HG03469 (cell line): ENCODE results near the gene SMIM24.

Source experiments
- ATAC-seq: cut with Tn5 transposase; IDR thresholded peaks from one replicate; pipeline ENCODE4 v1.9.1; 2021; ENCODE audit warnings: mild to moderate bottlenecking, moderate library complexity, moderate number of reproducible peaks; ENCODE audit not compliant: unreplicated experiment

Gene SMIM24

DNA sequence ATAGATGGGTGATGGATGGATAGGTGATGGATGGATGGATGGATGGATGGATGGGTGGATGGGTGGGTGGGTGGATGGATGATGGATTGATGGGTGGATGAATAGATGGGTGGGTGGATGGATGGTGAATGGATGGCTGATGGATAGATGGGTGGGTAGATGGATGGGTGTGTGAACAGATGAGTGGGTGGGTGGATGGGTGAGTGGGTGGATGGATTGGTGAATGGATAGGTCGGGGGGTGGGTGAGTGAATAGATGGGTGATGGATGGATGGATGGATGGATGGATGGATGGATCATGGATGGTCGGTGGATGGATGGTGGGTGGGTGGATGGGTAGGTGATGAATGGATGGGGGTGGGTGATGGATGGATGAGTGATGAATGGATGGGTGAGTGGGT is 3.5 kb downstream of the SMIM24 start:
- ATAC-seq, result no peak

DNA sequence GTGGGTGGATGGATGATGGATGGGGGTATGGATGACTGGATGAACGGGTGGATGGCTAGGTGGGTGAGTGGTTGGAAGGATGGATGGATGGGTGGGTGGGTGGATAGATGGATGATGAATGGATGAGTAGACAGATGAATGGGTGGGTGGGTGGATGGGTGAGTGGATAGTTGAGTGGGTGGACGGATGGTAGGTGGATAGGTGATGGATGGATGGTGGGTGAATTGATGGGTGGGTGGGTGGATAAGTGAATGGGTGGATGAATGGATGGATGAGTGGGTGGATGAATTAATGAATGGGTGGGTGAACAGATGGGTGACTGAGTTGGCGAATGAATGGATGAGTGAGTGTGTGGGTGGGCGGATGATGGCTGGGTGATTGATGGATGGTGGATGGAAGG is 4.9 kb downstream of the SMIM24 start:
- ATAC-seq, result no peak

DNA sequence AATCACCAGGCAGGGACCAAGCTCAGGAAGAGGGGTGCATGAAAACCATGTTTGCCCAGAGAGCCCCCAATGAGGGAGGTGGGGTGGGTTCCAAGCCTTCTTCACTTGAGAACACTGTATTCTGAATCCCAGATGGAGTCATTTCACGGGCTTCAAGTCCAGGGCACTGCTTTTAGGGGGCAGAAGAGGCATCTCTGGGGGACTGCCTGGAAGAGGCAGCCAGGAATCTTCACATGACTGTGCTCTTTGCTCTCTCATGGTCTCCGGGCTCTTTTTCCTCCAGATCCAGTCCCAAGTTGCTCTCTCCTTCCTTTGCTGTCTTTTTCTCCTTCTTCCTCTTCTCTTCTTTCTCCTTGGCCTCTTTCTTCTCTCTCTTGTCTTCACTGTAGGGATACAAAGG is 5.7 kb downstream of the SMIM24 start:
- no peak for ATAC-seq

DNA sequence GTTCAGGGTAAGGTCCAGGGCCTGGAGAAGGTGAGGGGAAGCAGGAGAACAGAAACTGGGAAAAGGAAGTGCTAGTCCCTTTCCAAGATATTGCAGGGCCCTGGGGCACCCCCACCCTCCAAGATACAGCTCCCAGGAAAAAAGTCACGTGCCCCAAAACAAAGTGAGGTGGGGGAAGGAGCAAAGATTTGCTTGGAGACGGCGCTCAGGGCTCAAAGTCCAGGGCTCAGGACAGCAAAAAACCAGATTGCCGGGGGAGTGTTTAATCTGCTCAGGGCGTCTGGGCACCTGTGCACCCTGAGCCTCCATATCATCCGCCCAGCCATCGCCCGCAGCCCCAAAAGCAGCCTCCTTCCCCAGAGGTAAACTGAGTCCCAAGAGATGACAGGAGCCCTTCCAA is 6.3 kb downstream of the SMIM24 start:
- ATAC-seq, result no peak

DNA sequence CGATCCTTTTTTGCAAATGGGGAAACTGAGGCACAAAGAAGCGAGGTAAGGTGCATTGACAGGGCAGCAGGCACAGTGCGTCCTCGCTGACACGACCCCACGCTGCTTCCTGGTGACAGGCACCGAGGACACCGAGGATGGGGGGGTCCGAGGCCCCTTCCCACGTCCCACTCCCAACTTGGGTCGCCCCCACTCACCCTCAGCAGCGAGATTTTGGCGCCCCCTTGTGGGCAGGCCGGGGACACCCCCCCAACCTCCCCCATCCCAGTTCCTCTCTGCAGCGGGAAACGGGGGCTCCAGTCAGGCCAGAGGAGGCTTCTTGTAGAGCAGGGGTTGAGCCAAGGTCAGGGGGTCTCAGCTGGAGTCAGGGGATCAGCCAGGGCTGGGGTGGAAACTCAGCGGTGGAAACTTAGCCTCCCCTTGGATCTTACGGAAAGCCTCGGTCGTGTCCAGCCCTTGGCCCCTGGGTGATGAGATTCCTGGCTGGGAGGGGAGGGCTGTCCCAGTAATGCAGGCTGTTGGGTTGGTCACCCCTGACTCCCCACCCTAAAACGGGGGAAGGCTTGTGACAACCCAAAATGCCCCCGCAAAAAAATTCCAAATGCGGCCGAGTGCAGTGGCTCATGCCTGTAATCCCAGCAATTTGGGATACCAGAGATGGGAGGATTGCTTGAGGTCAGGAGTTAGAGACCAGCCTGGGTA is 8.2 kb downstream of the SMIM24 start:
- ATAC-seq, result no peak

DNA sequence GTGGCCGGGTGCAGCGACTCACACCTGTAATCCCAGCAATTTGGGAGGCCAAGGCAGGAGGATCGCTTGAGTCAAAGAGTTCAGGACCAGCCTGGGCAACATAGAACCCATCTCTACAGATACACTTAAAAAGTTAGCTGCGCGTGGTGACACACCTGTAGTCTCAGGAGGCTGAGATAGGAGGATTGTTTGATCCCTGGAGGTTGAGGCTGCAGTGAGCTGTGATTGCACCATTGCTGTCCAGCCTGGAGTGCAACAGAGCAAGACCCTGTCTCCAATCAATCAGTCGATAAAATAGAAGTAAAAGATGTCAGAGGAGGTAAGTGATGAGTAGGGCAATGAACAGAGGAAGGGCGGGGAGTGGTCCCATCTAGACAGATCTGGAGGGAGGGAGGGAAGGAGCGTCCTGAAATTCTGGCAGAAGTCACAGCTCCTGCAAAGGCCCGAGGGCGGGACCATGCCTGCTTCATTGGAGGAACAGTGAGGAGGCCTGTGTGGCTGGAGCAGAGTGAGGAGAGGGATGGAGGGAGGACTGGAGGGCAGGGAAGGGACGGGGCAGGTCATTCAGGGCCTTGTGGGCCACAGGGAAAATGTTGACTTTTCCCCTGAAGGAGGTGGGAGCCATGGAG is 9.7 kb downstream of the SMIM24 start:
- no peak for ATAC-seq

DNA sequence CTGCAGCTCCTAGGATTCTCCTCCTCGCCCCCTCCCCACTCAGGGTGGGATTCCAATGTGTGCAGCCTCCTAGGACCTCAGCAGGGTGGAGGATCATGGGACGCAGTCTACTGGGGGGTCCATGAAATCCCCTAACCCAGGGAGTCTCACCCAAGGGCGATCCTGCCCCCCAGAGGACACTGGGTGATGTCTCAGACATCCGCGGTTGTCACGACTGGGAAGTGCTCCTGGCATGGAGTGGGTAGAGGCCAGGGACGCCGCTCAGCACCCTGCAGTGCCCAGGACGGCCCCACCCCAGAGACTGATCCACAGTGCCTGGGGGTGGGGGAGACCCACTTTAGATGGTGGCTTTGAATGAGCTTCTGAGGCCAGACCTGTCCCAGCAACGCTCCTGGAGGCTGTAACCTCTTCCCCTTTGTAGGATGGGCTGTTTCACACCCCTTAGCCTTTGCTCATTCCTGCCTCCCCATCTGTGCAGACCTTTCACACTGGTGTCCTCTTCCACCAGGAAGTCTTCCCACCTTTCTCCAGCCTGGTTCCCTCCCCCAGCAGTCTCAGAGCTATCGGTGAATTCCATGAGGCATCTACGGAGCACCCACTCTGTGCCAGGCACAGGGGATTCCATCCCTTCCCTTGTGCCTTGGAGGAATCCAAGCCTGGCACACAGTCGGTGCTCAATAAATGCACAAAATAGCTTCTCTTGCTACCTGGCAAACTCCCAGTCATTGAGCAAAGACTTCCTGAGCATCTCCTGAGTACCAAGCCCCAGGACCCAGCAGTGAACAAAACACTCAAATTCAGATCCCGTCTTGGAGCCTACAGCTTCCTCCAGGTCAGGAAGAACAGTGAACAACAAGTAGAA is 10.5 kb downstream of the SMIM24 start:
- ATAC-seq, result no peak

DNA sequence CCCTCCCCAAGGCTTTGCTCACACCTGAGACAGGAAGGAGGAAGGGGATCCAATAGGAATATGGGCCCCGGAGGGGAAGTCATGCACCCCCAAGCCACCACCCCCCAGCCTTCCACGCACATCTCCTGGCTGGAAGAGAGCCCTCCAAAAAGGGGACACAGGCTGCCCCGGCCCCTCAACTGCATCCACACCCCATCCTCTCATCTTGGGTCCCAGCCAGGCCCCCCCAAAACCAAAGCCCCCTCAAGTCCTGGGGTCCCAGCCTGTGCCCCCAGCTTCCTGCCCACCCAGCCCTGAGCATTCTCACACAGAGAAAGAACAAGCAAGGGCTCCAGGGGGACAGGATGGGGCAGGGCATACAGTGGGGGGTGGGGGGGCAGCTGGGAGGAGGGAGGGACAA is 12.1 kb downstream of the SMIM24 start:
- ATAC-seq, result no peak

DNA sequence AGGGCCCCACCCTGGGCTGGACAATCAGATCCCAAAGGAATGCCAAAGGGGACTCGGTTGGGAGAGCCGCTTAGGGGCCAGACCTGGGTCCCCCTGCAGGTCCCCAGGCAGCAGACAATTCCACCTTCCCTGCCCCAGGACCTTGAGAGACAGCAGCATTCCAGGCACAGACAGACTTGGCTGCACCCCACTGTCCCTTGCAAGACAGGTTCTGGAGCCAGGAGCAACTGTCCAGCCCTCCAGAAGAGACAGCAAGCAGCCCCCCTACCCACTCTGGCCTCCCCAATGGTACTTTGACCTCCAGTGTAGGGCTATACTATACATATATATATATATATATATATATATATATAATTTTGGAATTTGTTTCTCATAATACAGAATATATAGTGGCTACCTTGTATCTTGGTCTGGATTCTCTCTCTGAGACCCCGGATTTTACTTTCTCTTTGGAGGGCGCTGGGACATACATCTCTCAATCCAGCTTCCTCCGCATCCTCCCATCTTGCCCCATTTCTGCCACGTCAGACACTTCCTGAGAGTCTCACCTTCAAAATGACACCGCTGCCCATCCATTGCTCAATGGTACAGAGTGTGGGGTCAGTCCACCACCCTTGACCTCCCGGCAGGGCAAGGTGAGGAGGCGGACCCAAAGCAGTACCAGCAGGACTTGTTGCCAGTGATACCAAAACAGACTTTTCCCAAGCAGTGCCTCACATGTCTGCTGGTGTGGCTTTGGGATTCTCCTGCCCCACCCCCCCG is 12.7 kb downstream of the SMIM24 start:
- ATAC-seq, result no peak

DNA sequence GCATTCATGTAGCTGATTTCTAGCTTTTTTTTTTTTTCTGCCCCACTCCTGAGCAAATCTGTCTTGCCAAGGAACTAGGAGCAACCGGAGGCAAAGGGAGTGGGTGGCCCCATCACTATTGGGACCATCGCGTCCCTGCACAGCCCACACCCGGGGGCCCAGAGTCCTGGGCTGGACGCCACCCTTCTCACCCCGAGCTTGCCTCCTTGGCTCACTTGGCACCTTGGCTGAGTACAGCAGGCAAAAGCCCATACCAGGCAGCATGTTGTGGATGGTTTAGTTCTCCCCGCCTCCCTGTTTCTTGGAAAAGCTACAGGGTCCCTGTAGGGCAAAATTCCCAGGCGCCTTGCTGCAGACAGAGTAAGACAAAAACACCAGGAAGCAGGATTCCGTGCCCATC is 13.7 kb downstream of the SMIM24 start:
- no peak for ATAC-seq

DNA sequence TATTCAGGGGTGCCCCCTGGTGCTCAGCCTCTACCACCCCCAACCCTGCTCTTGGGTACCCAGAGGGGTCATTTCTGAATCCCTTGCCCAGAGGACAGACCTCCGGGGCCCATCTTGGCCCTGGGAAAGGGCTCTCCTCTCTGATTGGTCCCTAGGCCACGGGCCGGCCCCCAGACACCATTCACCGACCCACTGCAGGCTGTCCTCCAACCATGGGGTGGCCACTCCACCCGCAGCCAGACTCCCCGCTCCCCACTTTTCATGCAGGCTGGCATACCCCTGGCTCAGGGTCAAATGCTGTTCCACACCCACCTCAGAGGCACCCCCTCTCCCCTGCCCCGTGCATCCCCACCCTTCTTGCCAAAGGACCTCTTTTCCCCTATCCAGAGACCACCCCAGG is 14.8 kb downstream of the SMIM24 start:
- ATAC-seq, result no peak

DNA sequence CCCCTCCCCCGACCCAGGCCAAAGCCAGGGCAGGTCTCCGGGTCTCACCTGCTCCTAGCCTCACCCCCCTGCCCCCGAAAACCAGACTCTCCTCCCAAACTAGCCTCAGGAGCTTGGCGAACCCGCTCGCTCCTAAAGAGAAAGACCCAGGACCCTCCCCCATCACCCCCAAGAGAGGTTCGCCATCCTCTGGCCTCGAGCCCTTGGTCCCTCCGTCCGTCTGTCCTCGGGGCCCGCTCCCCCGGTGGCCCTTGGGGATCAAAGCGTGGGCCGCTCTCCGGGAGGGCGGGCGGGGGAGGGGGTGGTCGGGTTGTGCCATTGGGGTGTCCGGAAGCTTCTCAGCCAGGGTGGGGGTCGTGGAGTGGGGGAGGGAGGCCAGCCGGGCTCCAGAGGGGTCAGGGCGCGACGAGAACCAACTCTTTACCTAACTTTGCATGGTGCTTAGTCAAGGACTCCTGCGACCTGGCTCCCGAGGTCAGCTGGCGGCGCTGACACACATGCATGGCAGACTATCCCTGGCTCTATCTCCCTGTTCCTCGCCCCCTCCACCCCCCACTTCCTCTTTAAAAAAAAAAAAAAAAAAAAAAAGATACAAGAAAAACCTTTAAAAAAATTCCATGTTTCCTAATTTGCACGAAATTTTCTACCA is 15.6 kb downstream of the SMIM24 start:
- ATAC-seq, result no peak

DNA sequence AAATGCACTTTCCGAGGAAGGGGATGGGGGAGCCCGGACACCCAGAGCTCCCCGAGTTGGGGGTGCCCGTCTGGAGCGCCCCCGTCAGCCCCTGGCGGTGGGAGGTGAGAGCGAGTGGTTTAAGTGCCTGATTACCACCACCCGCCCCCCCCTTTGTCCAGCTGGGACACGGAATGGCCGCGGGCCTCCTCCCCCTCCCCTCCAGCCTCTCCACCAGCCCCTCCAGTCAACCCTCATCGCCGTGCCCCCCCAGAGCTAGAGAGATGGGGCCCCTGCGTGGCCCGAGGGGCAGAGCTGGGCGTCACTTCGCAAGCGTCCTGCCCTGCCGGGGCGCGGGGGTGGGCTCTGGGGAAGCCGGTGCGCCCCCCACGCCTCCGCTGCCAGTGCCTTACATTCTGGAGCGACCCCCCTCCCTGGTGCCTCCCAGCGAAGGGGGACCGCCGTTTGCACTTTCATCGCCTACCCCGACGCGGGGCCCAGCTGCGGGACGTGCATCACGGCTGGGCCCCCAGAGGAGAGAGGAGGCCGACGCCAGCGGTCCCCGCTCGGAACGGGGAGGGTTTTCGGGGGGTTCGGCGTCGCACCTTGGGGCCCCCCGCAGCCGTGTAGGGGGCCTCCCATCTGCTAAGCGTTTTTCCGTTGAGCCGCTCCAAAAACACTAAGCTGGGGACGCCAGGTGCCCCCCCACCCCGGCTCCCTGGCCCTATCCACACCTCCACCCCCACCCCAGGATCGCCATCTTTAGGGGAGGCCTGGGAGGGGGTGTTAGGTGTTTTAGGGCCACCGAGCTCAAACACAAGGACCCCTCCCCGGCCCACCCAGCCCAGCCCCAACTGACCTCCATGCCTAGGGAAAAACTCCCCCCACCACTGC is 16.4 kb downstream of the SMIM24 start:
- ATAC-seq, result no peak

DNA sequence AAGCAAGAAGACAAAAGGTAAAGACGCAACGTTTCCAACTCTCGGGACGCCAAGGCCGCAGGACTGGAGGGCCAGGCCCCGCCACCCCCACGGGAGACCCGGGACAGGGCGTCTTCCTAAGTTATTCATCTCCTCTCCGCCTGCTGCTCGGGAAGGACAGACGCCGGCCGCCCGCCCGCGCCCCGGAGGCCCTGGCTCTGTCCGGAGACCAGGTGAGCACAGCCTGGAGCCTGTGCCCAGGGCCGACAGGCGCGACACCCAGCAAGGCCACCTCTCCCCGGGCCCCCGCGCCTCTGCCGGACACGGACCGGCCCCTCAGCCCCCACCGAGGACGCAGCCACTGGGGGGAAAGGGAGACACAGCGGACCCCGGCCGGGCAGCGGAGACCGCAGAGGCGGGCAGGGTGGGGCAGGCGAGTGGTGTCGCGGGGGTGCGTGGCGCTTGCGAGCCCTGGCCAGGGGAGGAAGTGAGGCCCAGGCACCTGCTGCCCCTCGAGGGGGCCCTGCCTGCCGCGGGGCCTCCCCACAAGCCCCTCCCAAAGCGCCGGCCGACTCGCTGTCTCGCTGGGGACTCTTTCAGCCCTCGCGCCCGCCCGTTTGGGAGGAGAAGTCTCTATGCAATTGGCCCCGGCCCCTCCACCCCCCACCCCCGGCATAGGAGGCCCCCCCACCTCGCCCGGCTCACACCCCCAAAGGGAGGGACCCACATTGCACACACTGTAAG is 17.2 kb downstream of the SMIM24 start:
- no peak for ATAC-seq

DNA sequence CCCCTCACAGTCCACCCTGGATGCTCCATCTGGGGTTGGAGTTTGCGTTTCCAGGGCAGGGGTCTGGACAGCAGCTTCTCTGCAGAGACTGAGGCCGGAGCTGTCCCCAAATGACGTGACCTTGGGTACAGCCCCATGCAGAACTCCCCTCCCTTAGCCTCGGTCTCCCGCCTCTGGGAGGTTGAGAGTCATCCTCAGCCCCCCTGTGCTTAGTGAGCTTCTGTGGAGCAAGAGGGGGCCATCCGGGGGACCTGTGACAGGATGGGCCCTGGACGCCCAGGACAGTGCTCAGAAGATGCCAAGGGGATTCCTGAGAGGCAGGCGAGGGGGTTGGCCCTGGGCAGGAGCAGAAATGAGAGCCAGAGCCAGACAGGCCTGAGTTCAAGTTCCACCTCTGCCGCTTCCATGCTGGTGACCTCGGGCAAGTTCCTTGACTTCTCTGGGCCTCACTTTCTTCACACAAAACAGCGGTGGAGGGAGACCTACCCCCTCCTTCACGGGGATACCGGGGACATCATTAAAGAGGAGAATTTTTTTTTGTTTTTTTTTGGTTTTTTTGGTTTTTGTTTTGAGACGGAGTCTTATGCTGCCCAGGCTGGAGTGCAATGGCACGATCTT is 20.3 kb downstream of the SMIM24 start:
- no peak for ATAC-seq

DNA sequence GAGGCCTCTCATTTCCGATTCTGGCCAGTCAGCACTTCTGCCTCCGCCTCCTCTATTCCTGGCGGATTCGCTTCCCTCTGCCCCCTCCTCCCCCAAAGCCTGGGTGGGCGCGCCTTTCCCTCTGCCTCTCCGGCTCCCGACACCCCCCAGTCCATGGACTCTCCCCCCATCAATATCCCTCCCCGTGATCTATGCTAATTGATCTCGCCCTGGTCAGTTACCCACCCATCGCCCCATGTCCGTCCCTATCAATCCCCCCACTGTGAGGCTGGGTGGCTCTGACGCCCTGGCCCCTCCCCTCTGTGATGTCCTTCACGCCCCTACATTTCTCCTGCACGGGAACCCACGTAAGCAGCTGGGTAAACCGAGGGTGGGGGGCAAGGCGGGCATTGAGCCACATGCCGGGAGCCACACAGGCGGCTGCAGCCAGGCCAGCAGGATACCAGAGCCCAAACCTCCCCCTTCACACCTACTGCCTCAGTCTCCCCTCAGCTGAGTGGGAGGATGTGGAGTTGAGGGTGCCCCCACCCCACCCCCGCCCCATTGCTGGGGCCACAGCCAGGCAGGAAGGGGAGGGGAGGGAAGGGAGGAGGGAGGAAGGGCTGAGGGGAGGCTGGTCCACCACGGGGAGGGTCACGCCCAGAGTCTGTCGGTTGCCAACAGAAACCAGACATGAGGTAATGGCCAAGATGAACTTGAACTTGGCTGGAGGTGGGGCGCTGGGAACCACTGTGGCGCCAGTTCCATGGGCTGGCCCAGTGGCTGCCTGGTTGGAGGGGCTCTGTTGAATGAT is 21.0 kb downstream of the SMIM24 start:
- ATAC-seq, result no peak

DNA sequence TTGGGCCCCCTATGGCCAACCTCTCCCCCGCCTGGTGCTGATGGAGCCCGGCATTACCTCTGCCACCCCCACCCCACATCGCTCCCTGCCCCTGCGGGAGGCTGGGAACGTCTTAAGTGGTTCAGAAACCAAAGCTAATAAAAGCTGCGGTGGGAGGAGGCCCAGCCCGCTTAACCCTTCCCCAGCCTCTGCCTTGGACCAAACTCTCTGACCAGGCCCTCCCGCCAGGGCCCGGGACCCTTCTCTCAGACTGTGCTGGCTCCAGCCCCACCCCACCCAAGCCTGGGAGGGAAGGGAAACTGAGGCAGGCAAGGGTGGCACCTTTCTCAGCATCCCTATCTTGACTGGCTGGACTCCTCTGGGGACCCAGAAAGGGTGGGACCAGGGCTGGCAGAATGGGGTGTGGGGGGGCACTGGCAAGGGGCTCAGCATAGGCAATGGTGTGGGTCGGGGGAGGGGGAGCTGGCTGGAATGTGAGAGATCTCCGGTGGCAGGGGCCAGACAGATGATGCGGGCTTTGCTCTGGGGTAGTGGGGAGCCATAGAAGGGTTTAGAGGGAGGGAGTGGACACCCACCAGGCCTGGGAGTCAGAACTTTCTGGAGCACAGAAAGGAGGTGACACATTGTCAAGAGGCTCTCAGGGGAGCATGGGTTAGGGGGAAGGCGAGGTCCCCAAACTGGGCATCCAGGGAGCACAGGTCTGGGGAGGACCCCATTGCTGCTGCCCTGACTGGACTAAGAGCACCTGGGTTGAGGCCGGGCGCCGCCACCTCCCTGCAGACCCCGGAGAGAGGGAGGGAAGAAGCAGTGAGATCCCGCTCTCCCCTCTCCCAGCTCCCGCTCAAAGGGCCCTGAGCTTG is 21.9 kb downstream of the SMIM24 start:
- ATAC-seq, result no peak
